Right atrium auricular region (tissue), 2 donors: ENCODE results near the gene USB1. TPM values are rescaled to one million over a fixed set of nuclear protein-coding genes. Genes with fewer than 3 reads are reported as not detected.
A peak's percentile ranks its signal among the peaks of the same experiment; 100 is the strongest.

Source experiments
- DNase-seq: peaks from one replicate; pipeline ENCODE4 v3.0.0-alpha.2; 2019; ENCODE audit warnings: low spot score
- H3K27ac ChIP-seq, 2 donors: fragments of 200-600 bp; sonication (generic); 1 replicate in 1 of 2; 2 replicates in 1 of 2; pipeline ENCODE4 v1.5.1; 2016 to 2019
- H3K27me3 ChIP-seq, 2 donors: fragments of 200-600 bp; sonication (generic); one replicate each; pipeline versions ENCODE4 v1.5.1 to v1.6.0; 2017 to 2019
- H3K36me3 ChIP-seq: fragments of 200-600 bp; sonication (generic); one replicate; pipeline ENCODE4 v1.5.1; 2016
- H3K4me1 ChIP-seq, 2 donors: fragments of 200-600 bp; sonication (generic); one replicate each; pipeline versions ENCODE4 v1.5.1 to v1.6.0; 2017 to 2019
- H3K4me3 ChIP-seq, 2 donors: fragments of 200-600 bp; sonication (generic); 1 replicate in 1 of 2; 2 replicates in 1 of 2; pipeline ENCODE4 v1.5.1; 2017 to 2019; ENCODE audit warnings: mild to moderate bottlenecking in 1 of 2, moderate library complexity in 1 of 2
- H3K9me3 ChIP-seq, 2 donors: fragments of 200-600 bp; sonication (generic); one replicate each; pipeline ENCODE4 v1.5.1; 2019
- CTCF ChIP-seq, 2 donors: fragments of 200-600 bp; sonication (generic); IDR thresholded peaks; one replicate each; pipeline ENCODE4 v1.5.1; 2019; ENCODE audit warnings: antibody characterized with exemption in 2 of 2
- total RNA-seq, 2 donors: library from RNA; depleted of rRNA; stranded (reverse); fragments of >200 nt; gene quantifications; one replicate each; pipeline ENCODE4 v1.1.0, GENCODE V29; 2016

USB1 gene
- total RNA-seq, 2 donors from 2014 or later = 32.2 to 43.2 TPM

GRCh38 chr16:58027916-58028455, 26.8 kb downstream of the USB1 start:
- H3K36me3 ChIP-seq = no peaks in the 10 kb centered on the region
- no peaks in the 10 kb centered on the region for H3K27me3 ChIP-seq
- no peak for TF ChIP-seq CTCF (IDR thresholded peaks at IDR 0.05)
- peaks cover 0 to 91% of the 10 kb centered on the region in 2 donors for H3K4me1 ChIP-seq
- DNase-seq = no peak
- H3K27ac ChIP-seq = peak overlapping the region; percentile 91 to 92
- H3K4me3 ChIP-seq = peak overlapping the region; percentile 58 to 68
- H3K9me3 ChIP-seq = no peaks in the 10 kb centered on the region

- no peaks in the 10 kb centered on the region for H3K27me3 ChIP-seq
- H3K27ac ChIP-seq = peak overlapping the region; percentile 91 to 92
- peaks cover 0 to 91% of the 10 kb centered on the region in 2 donors for H3K4me1 ChIP-seq
- DNase-seq = no peak
- no peaks in the 10 kb centered on the region for H3K9me3 ChIP-seq
- H3K4me3 ChIP-seq = no peak overlapping the region
- H3K36me3 ChIP-seq = no peaks in the 10 kb centered on the region
- no peak for TF ChIP-seq CTCF (IDR thresholded peaks at IDR 0.05)
Measured at GRCh38 chr16:58028541-58029070, 27.4 kb downstream of the USB1 start.

- Histone ChIP-seq H3K27ac (peak overlapping the region; percentile 91 to 92), H3K9me3 (no peaks in the 10 kb centered on the region), H3K4me3 (no peak overlapping the region), H3K36me3 (no peaks in the 10 kb centered on the region), H3K4me1 (peaks cover 0 to 91% of the 10 kb centered on the region in 2 donors), H3K27me3 (no peaks in the 10 kb centered on the region)
- TF ChIP-seq CTCF (IDR thresholded peaks at IDR 0.05) = no peak
- DNase-seq = no peak
Measured at GRCh38 chr16:58029410-58029809, 28.2 kb downstream of the USB1 start.

- no peak for DNase-seq
- H3K4me3 ChIP-seq = no peak overlapping the region
- H3K36me3 ChIP-seq = no peaks in the 10 kb centered on the region
- peak overlapping the region; percentile 91 to 92 for H3K27ac ChIP-seq
- H3K9me3 ChIP-seq = no peaks in the 10 kb centered on the region
- no peak for TF ChIP-seq CTCF (IDR thresholded peaks at IDR 0.05)
- no peaks in the 10 kb centered on the region for H3K27me3 ChIP-seq
- peaks cover 0 to 91% of the 10 kb centered on the region in 2 donors for H3K4me1 ChIP-seq
Measured at GRCh38 chr16:58030136-58030840, 29.1 kb downstream of the USB1 start.

GRCh38 chr16:58031016-58031800, 30.0 kb downstream of the USB1 start:
- Histone ChIP-seq H3K4me3 (no peak overlapping the region), H3K27me3 (no peaks in the 10 kb centered on the region)

More at GRCh38 chr16:58031016-58031800, 30.0 kb downstream of the USB1 start:
- Histone ChIP-seq H3K27ac (peak overlapping the region; percentile 83 to 91), H3K36me3 (no peaks in the 10 kb centered on the region), H3K9me3 (no peaks in the 10 kb centered on the region), H3K4me1 (peaks cover 0 to 98% of the 10 kb centered on the region in 2 donors)
- no peak for DNase-seq
- no peak for TF ChIP-seq CTCF (IDR thresholded peaks at IDR 0.05)
